GM12878 (cell line): ENCODE results near the gene KRTAP10-5. TPM values are rescaled to one million over a fixed set of nuclear protein-coding genes. Genes with fewer than 3 reads are reported as not detected.

Experiments
- ATAC-seq: fragments of 200-7000 bp; cut with Tn5 transposase; 3 replicates; pipeline ENCODE4 v1.9.1; 2020; ENCODE audit warnings: mild to moderate bottlenecking, moderate library complexity
- BruUV-seq: library from RNA; stranded (reverse); fragments of 400-500 nt; replicated peaks from 2 replicates; lab custom pipeline; 2021; lab: Mats Ljungman, UMichigan
- CTCF ChIA-PET: fragments of 300-600 bp; sonication (Branson Sonifier 250); formaldehyde crosslinking; extraction: SDS; loops from one replicate; lab custom pipeline; 2021; ENCODE audit warnings: inconsistent platforms; lab: Yijun Ruan, JAX
- POLR2A ChIA-PET: fragments of 350-600 bp; formaldehyde crosslinking; extraction: SDS; loops from one replicate; lab custom pipeline; 2021; ENCODE audit warnings: inconsistent platforms; lab: Charles Lee
- RAD21 ChIA-PET: fragments of 300-600 bp; sonication (Branson Sonifier 250); formaldehyde crosslinking; loops from one replicate; lab custom pipeline; 2023; ENCODE audit warnings: antibody characterized with exemption; ENCODE audit not compliant: unreplicated experiment; lab: Charles Lee
- SMC1A ChIA-PET: fragments of 300-600 bp; sonication (Branson Sonifier 250); formaldehyde crosslinking; loops from one replicate; lab custom pipeline; 2023; ENCODE audit not compliant: unreplicated experiment, uncharacterized antibody; lab: Charles Lee
- DNase-seq: peaks from one replicate; pipeline ENCODE4 v3.0.0-alpha.2; 2011; ENCODE audit warnings: low read depth, low spot score
- FAIRE-seq: peaks from 3 replicates; lab custom pipeline; 2011; peaks lifted over from hg19 to GRCh38; lab: Jason Lieb, UNC
- H2AFZ ChIP-seq: 2 replicates; pipeline ENCODE4 v1.6.0; 2011; ENCODE audit warnings: low read depth, low read length, control low read depth; ENCODE audit not compliant: control insufficient read depth
- H3K27ac ChIP-seq: 2 replicates; pipeline ENCODE4 v1.5.1; 2011; ENCODE audit warnings: control low read depth; ENCODE audit not compliant: control insufficient read depth, insufficient read depth
- H3K27me3 ChIP-seq, 2 experiments: replicated peaks in 1 of 2; 2 replicates each; pipeline versions ENCODE4 v1.6.0 to v1.6.1; 2011; ENCODE audit warnings: low read length in 1 of 2; ENCODE audit not compliant: control insufficient read depth in 2 of 2, insufficient read depth in 2 of 2
- H3K36me3 ChIP-seq, 2 experiments: 2 replicates each; pipeline ENCODE4 v1.5.1; 2011; ENCODE audit warnings: low read length in 1 of 2; ENCODE audit not compliant: control insufficient read depth in 2 of 2, insufficient read depth in 2 of 2
- H3K4me1 ChIP-seq: 2 replicates; pipeline ENCODE4 v1.6.1; 2011; ENCODE audit warnings: mild to moderate bottlenecking, low read length, moderate library complexity, mixed read lengths; ENCODE audit not compliant: control insufficient read depth, insufficient read depth
- H3K4me2 ChIP-seq: 2 replicates; pipeline ENCODE4 v1.6.0; 2011; ENCODE audit warnings: control low read depth; ENCODE audit not compliant: control insufficient read depth, insufficient read depth
- H3K4me3 ChIP-seq: fragments of 200-600 bp; sonication (generic); 2 replicates; pipeline ENCODE4 v1.5.1; 2016
- H3K79me2 ChIP-seq: 2 replicates; pipeline ENCODE4 v1.6.0; 2011; ENCODE audit warnings: low read length; ENCODE audit not compliant: control insufficient read depth, insufficient read depth
- H3K9ac ChIP-seq: 2 replicates; pipeline ENCODE4 v1.8.0; 2011; ENCODE audit warnings: low read length, control low read depth, mixed read lengths; ENCODE audit not compliant: control insufficient read depth, insufficient read depth
- H3K9me3 ChIP-seq: replicated peaks from 3 replicates; pipeline ENCODE4 v1.5.1; 2011; ENCODE audit warnings: mild to moderate bottlenecking, low read length; ENCODE audit not compliant: control insufficient read depth, insufficient read depth
- H4K20me1 ChIP-seq: 2 replicates; pipeline ENCODE4 v1.6.0; 2011; ENCODE audit not compliant: control insufficient read depth, insufficient read depth
- ASH2L ChIP-seq: fragments of 300-600, 200-600 bp; sonication (generic); IDR thresholded peaks from 2 replicates; pipeline ENCODE4 v1.6.1; 2017; ENCODE audit warnings: low read depth, mild to moderate bottlenecking, borderline replicate concordance
- BCLAF1 ChIP-seq: fragments of 450-650 bp; IDR thresholded peaks from 2 replicates; pipeline ENCODE4 v1.6.1; 2017; ENCODE audit warnings: antibody characterized with exemption, mild to moderate bottlenecking, moderate library complexity
- CBX3 ChIP-seq: fragments of 200-600 bp; sonication (generic); IDR thresholded peaks from 2 replicates; pipeline ENCODE4 v1.6.1; 2016; ENCODE audit warnings: low read depth, borderline replicate concordance
- CREM ChIP-seq: IDR thresholded peaks from 2 replicates; pipeline ENCODE4 v1.6.1; 2014; ENCODE audit warnings: antibody characterized with exemption, low read depth
- KAT2A ChIP-seq: conservative IDR thresholded peaks from 2 replicates; pipeline ENCODE4 v1.6.1; 2011; ENCODE audit warnings: low read depth, low read length; ENCODE audit not compliant: control insufficient read depth
- MAX ChIP-seq: IDR thresholded peaks from 2 replicates; pipeline ENCODE4 v1.6.1; 2012; ENCODE audit warnings: low read depth, low read length, improper control_type of control experiment
- MTA3 ChIP-seq: IDR thresholded peaks from 2 replicates; pipeline ENCODE4 v1.6.1; 2012; ENCODE audit warnings: low read length, inconsistent platforms, borderline replicate concordance
- NKRF ChIP-seq: fragments of 450-650 bp; conservative IDR thresholded peaks from 2 replicates; pipeline ENCODE4 v1.6.1; 2017; ENCODE audit warnings: mild to moderate bottlenecking, moderate library complexity
- PRDM15 ChIP-seq: fragments of 450-650 bp; formaldehyde crosslinking; IDR thresholded peaks from 2 replicates; pipeline ENCODE4 v1.4.0; 2020; ENCODE audit warnings: mild to moderate bottlenecking, moderate library complexity
- RUNX3 ChIP-seq: IDR thresholded peaks from 2 replicates; pipeline ENCODE4 v1.6.1; 2012; ENCODE audit warnings: low read length, inconsistent platforms
- SIX5 ChIP-seq: IDR thresholded peaks from 2 replicates; pipeline ENCODE4 v1.6.1; 2011; ENCODE audit warnings: mild to moderate bottlenecking, low read depth, low read length, moderate library complexity; ENCODE audit not compliant: severe bottlenecking
- SP1 ChIP-seq: IDR thresholded peaks from one replicate; pipeline ENCODE4 v1.6.1; 2011; ENCODE audit warnings: low read depth, low read length
- ZBED1 ChIP-seq: IDR thresholded peaks from 2 replicates; pipeline ENCODE4 v1.6.1; 2016; ENCODE audit warnings: borderline replicate concordance
- ZNF622 ChIP-seq: fragments of 450-650 bp; IDR thresholded peaks from 2 replicates; pipeline ENCODE4 v1.6.1; 2017; ENCODE audit warnings: mild to moderate bottlenecking, inconsistent platforms
- WGBS: methylation state at CpG from one replicate; pipeline ENCODE4 v1.1.6; 2016; ENCODE audit warnings: low lambda C conversion rate; ENCODE audit not compliant: insufficient replicate concordance, insufficient coverage; ENCODE audit errors: missing lambda C conversion rate; 5-methylcytosine and 5-hydroxymethylcytosine counted together
- in situ Hi-C: fragments of 300-500 bp; cut with MboI; formaldehyde crosslinking; loops from 9 replicates; pipeline ENCODE4 v1.14.3; 2018; ENCODE audit warnings: mixed read lengths
- intact Hi-C: fragments of 100-400 bp; cut with micrococcal nuclease; formaldehyde crosslinking; loops from one replicate; pipeline ENCODE4 v1.14.2; 2022; ENCODE audit not compliant: unreplicated experiment
- polyA plus RNA-seq, 11 experiments: library from polyadenylated mRNA; depleted of rRNA in 4 of 11; unstranded in 6 of 11; stranded (reverse) in 5 of 11; fragments of >200 nt; fragmentation: Nextera tagmentation in 4 of 11; fragmentation: Illumina TruSeq in 1 of 11; extraction: Ambion mirVana in 4 of 11; extraction: Trizol in 1 of 11; gene quantifications; 1 replicate in 1 of 11; 2 replicates in 10 of 11; pipeline versions ENCODE4 v1.2.1 to v1.2.3, GENCODE V29; 2011 to 2016; ENCODE audit warnings: inconsistent platforms in 2 of 11, missing spikeins in 2 of 11, low read depth in 1 of 11
- total RNA-seq, 4 experiments: library from RNA; depleted of rRNA in 3 of 4; stranded (reverse); fragments of >200 nt in 3 of 4; fragmentation: Illumina TruSeq in 1 of 4; extraction: Trizol in 1 of 4; gene quantifications; 2 replicates each; pipeline versions ENCODE4 v1.2.1 to v1.2.3, GENCODE V29; 2013 to 2021

Gene KRTAP10-5
- total and polyA plus RNA-seq, 10 of the 15 experiments (the other 5 are each of a cell fraction or from before 2014, with no cell fraction given): not detected

- Histone ChIP-seq H3K9me3 (no peaks in the 10 kb centered on the region; the same call in 2 of the 3 replicates), H3K36me3 (no peaks in the 10 kb centered on the region), H3K4me2 (no peak overlapping the region), H3K4me3 (no peak overlapping the region), H3K79me2 (no peaks in the 10 kb centered on the region), H3K27me3 (no peaks in the 10 kb centered on the region), H4K20me1 (no peaks in the 10 kb centered on the region), H2AFZ (no peak overlapping the region), H3K4me1 (no peaks in the 10 kb centered on the region), H3K27ac (no peak overlapping the region), H3K9ac (no peak overlapping the region)
- intact Hi-C loops (no loop called here), in situ Hi-C loops (no loop called here)
- RAD21 ChIA-PET: no interaction called here
- SMC1A ChIA-PET: no interaction called here
- FAIRE-seq (no peak), ATAC-seq (no peak), DNase-seq (no peak)
- WGBS: 66% methylated on average over 35 of the region's 37 CpGs
- no peak for TF ChIP-seq ASH2L
- TF ChIP-seq CREM: no peak
- TF ChIP-seq ZBED1: no peak
- TF ChIP-seq PRDM15 (CRISPR knock-in tag): no peak
- no peak for TF ChIP-seq ZNF622
- TF ChIP-seq CBX3: no peak
- TF ChIP-seq NKRF: no peak
- no peak for TF ChIP-seq MAX
- TF ChIP-seq RUNX3: no peak
- no peak for TF ChIP-seq BCLAF1
- no peak for TF ChIP-seq KAT2A
- no peak for TF ChIP-seq MTA3
- TF ChIP-seq SP1: no peak
- TF ChIP-seq SIX5: no peak
- no TSS peak for BruUV-seq
- CTCF ChIA-PET: no interaction called here
- POLR2A ChIA-PET: no interaction called here
Measured at GRCh38 chr21:44533121-44533890, 47.1 kb downstream of the KRTAP10-5 start.
